ENCODE data around the gene AHRR. TPM values are rescaled to one million over a fixed set of nuclear protein-coding genes. Genes with fewer than 3 reads are reported as not detected.
"Not testable (repeated sequence)": the region's sequence is repeated elsewhere in the genome, so short reads cannot be mapped to it uniquely, and the experiment has no call there.

AHRR gene
- total RNA-seq, 6 experiments from 2014 or later: 0.06 to 0.81 (median 0.43) TPM

- no peak for TF ChIP-seq CTCF (IDR thresholded peaks at IDR 0.05)
- TF ChIP-seq POLR2A (IDR thresholded peaks at IDR 0.05): no peak
- WGBS (ENCODE audit: insufficient coverage, low coverage, low lambda C conversion rate, missing lambda C conversion rate): 14% methylated on average over 1 of the region's 6 CpGs
- no peaks in the 10 kb centered on the region for H3K9me3 ChIP-seq
- H3K4me1 ChIP-seq: peaks cover 0 to 17% (median 2%) of the 10 kb centered on the region in 4 donors
- DNase-seq: no peak
- no peak overlapping the region for H3K27ac ChIP-seq
- no peak for ATAC-seq
- peak overlapping the region in 2 of 3 donors; percentile 79 for H3K4me3 ChIP-seq
- intact Hi-C loops (cut with DNase I): no loop called here
- peaks cover 0 to 2% (median 0%) of the 10 kb centered on the region in 4 donors for H3K36me3 ChIP-seq
- H3K27me3 ChIP-seq: no peaks in the 10 kb centered on the region
Observed at GRCh38 chr5:471750-472058, 150.2 kb downstream of the AHRR start.

GRCh38 chr5:472076-472655 is 150.7 kb downstream of the AHRR start:
- Histone ChIP-seq H3K9me3 (no peaks in the 10 kb centered on the region), H3K36me3 (no peaks in the 10 kb centered on the region), H3K27ac (peak overlapping the region; percentile 62 to 68 (median 66)), H3K4me3 (peak overlapping the region; percentile 79 to 83 (median 79)), H3K4me1 (peaks cover 0 to 17% (median 2%) of the 10 kb centered on the region in 4 donors), H3K27me3 (no peaks in the 10 kb centered on the region)
- 0% methylated on average over 1 of the region's 30 CpGs for WGBS (ENCODE audit: insufficient coverage, low coverage, low lambda C conversion rate, missing lambda C conversion rate)
- DNase-seq (peak in 2 of 3 donors; percentile 53 to 70), ATAC-seq (peak; percentile 31 to 54 (median 32))
- intact Hi-C loops (cut with DNase I): no loop called here
- TF ChIP-seq CTCF (IDR thresholded peaks at IDR 0.05) (no peak), POLR2A (IDR thresholded peaks at IDR 0.05) (no peak)

- H3K36me3 ChIP-seq: no peaks in the 10 kb centered on the region
- ATAC-seq (peak; percentile 80 to 91 (median 82)), DNase-seq (peak; percentile 91 to 92 (median 91))
- peak overlapping the region; percentile 62 to 68 (median 66) for H3K27ac ChIP-seq
- intact Hi-C loops (cut with DNase I): no loop called here
- no peaks in the 10 kb centered on the region for H3K27me3 ChIP-seq
- 0% methylated on average over 14 of the region's 137 CpGs for WGBS (ENCODE audit: insufficient coverage, low coverage, low lambda C conversion rate, missing lambda C conversion rate)
- peak overlapping the region; percentile 79 to 89 (median 83) for H3K4me3 ChIP-seq
- no peaks in the 10 kb centered on the region for H3K9me3 ChIP-seq
- peaks cover 0 to 17% (median 2%) of the 10 kb centered on the region in 4 donors for H3K4me1 ChIP-seq
- peak; percentile 52 for TF ChIP-seq POLR2A (IDR thresholded peaks at IDR 0.05)
- TF ChIP-seq CTCF (IDR thresholded peaks at IDR 0.05): no peak
Observed at GRCh38 chr5:472656-473550, 151.4 kb downstream of the AHRR start.

- H3K4me1 ChIP-seq: peaks cover 0 to 17% (median 2%) of the 10 kb centered on the region in 4 donors
- H3K27me3 ChIP-seq: no peaks in the 10 kb centered on the region
- ATAC-seq (peak; percentile 4 to 25 (median 18)), DNase-seq (peak in 1 of 3 donors; percentile 59)
- H3K36me3 ChIP-seq: no peaks in the 10 kb centered on the region
- H3K4me3 ChIP-seq: peak overlapping the region; percentile 76 to 89 (median 83)
- TF ChIP-seq CTCF (IDR thresholded peaks at IDR 0.05) (no peak), POLR2A (IDR thresholded peaks at IDR 0.05) (no peak)
- intact Hi-C loops (cut with DNase I): no loop called here
- 0% methylated on average over 19 of the region's 44 CpGs for WGBS (ENCODE audit: insufficient coverage, low coverage, low lambda C conversion rate, missing lambda C conversion rate)
- no peaks in the 10 kb centered on the region for H3K9me3 ChIP-seq
- peak overlapping the region in 2 of 3 donors; percentile 38 to 44 for H3K27ac ChIP-seq
Observed at GRCh38 chr5:473551-474192, 152.2 kb downstream of the AHRR start.

GRCh38 chr5:474232-474839 is 152.8 kb downstream of the AHRR start:
- Histone ChIP-seq H3K4me3 (peak overlapping the region in 1 of 3 donors; percentile 76), H3K4me1 (peaks cover 0 to 17% (median 2%) of the 10 kb centered on the region in 4 donors)
- intact Hi-C loops (cut with DNase I); H3K9me3 ChIP-seq; ATAC-seq; H3K27me3 ChIP-seq; H3K27ac ChIP-seq; H3K36me3 ChIP-seq: not testable (repeated sequence)
- DNase-seq: peak in 1 of 3 donors; percentile 13
- 0% methylated on average over 8 of the region's 50 CpGs for WGBS (ENCODE audit: insufficient coverage, low coverage, low lambda C conversion rate, missing lambda C conversion rate)
